Liver (tissue), 9 donors: ENCODE results near the gene ISG20L2. TPM values are rescaled to one million over a fixed set of nuclear protein-coding genes. Genes with fewer than 3 reads are reported as not detected.
A peak's percentile ranks its signal among the peaks of the same experiment; 100 is the strongest.

ENCODE experiments used
- DNase-seq: peaks from one replicate; pipeline ENCODE4 v3.0.0-alpha.2; 2017; ENCODE audit warnings: low spot score
- H3K27ac ChIP-seq, 2 donors: one replicate each; pipeline ENCODE4 v1.7.0; 2013; ENCODE audit warnings: inconsistent platforms in 2 of 2, low read length in 2 of 2, control low read depth in 1 of 2, low read depth in 1 of 2, mild to moderate bottlenecking in 1 of 2
- H3K27me3 ChIP-seq, 4 donors: one replicate each; pipeline versions ENCODE4 v1.6.1 to v1.7.0; 2013; ENCODE audit warnings: low read length in 3 of 4, inconsistent platforms in 1 of 4, mild to moderate bottlenecking in 1 of 4, moderate library complexity in 1 of 4; ENCODE audit not compliant: control insufficient read depth in 4 of 4, insufficient read depth in 4 of 4
- H3K36me3 ChIP-seq, 4 donors: one replicate each; pipeline versions ENCODE4 v1.6.1 to v1.7.0; 2013; ENCODE audit warnings: low read length in 3 of 4, mild to moderate bottlenecking in 3 of 4, low read depth in 1 of 4, moderate library complexity in 1 of 4; ENCODE audit not compliant: control insufficient read depth in 4 of 4, insufficient read depth in 3 of 4
- H3K4me1 ChIP-seq, 4 donors: one replicate each; pipeline versions ENCODE4 v1.6.1 to v1.7.0; 2013; ENCODE audit warnings: low read length in 3 of 4, mild to moderate bottlenecking in 3 of 4, moderate library complexity in 1 of 4; ENCODE audit not compliant: control insufficient read depth in 4 of 4, insufficient read depth in 4 of 4
- H3K4me3 ChIP-seq, 3 donors: one replicate each; pipeline versions ENCODE4 v1.6.1 to v1.7.0; 2013; ENCODE audit warnings: low read length in 3 of 3, control low read depth in 1 of 3, low read depth in 1 of 3, mild to moderate bottlenecking in 1 of 3
- H3K9ac ChIP-seq, 2 donors: one replicate each; pipeline ENCODE4 v1.7.0; 2013; ENCODE audit warnings: low read length in 2 of 2, mild to moderate bottlenecking in 2 of 2, moderate library complexity in 2 of 2, control low read depth in 1 of 2, low read depth in 1 of 2
- H3K9me3 ChIP-seq, 4 donors: one replicate each; pipeline versions ENCODE4 v1.6.1 to v1.7.0; 2013; ENCODE audit warnings: low read length in 3 of 4; ENCODE audit not compliant: control insufficient read depth in 4 of 4
- ATF3 ChIP-seq: IDR thresholded peaks from 2 replicates; pipeline ENCODE4 v1.6.1; 2016; ENCODE audit warnings: antibody characterized with exemption
- EGR1 ChIP-seq, 2 donors: IDR thresholded peaks; 2 replicates each; pipeline ENCODE4 v1.6.1; 2016 to 2018; ENCODE audit warnings: antibody characterized with exemption in 2 of 2, low read depth in 2 of 2
- FOXA2 ChIP-seq: IDR thresholded peaks from 2 replicates; pipeline ENCODE4 v1.6.1; 2016; ENCODE audit warnings: antibody characterized with exemption
- GABPA ChIP-seq, 2 donors: IDR thresholded peaks in 1 of 2; conservative IDR thresholded peaks in 1 of 2; 2 replicates each; pipeline ENCODE4 v1.6.1; 2016; ENCODE audit warnings: antibody characterized with exemption in 2 of 2, mild to moderate bottlenecking in 1 of 2, moderate library complexity in 1 of 2
- RAD21 ChIP-seq, 2 donors: IDR thresholded peaks; 2 replicates each; pipeline ENCODE4 v1.6.1; 2016; ENCODE audit warnings: antibody characterized with exemption in 2 of 2, mild to moderate bottlenecking in 2 of 2
- RXRA ChIP-seq, 2 donors: IDR thresholded peaks; 2 replicates each; pipeline ENCODE4 v1.6.1; 2017 to 2018; ENCODE audit warnings: antibody characterized with exemption in 2 of 2, mild to moderate bottlenecking in 1 of 2
- SP1 ChIP-seq: IDR thresholded peaks from 2 replicates; pipeline ENCODE4 v1.6.1; 2018; ENCODE audit warnings: antibody characterized with exemption, mild to moderate bottlenecking
- TAF1 ChIP-seq: conservative IDR thresholded peaks from 2 replicates; pipeline ENCODE4 v1.6.1; 2016; ENCODE audit warnings: antibody characterized with exemption, mild to moderate bottlenecking
- YY1 ChIP-seq: IDR thresholded peaks from 2 replicates; pipeline ENCODE4 v1.6.1; 2016; ENCODE audit warnings: antibody characterized with exemption, mild to moderate bottlenecking
- ZBTB33 ChIP-seq: IDR thresholded peaks from 2 replicates; pipeline ENCODE4 v1.6.1; 2016; ENCODE audit warnings: antibody characterized with exemption
- WGBS: extraction: QIAGEN DNeasy Blood & Tissue Kit; methylation state at CpG from one replicate; pipeline ENCODE4 v1.1.7; 2013; 5-methylcytosine and 5-hydroxymethylcytosine counted together
- polyA plus RNA-seq, 2 donors: library from polyadenylated mRNA; stranded (reverse) in 1 of 2; unstranded in 1 of 2; fragments of 200-250 nt in 1 of 2; fragments of >200 nt in 1 of 2; fragmentation: Nextera tagmentation in 1 of 2; extraction: Ambion mirVana in 1 of 2; gene quantifications; one replicate each; pipeline versions ENCODE4 v1.2.1 to v1.2.3, GENCODE V29; 2013 to 2015
- total RNA-seq, 2 donors: library from RNA; depleted of rRNA; stranded (reverse); fragments of >200 nt; gene quantifications; one replicate each; pipeline ENCODE4 v1.2.3, GENCODE V29; 2014
- TF ChIP-seq, protein P1 (sequence below): IDR thresholded peaks from 2 replicates; pipeline ENCODE4 v1.6.1; 2016; ENCODE audit warnings: antibody characterized with exemption
- donor health status: healthy.
- donor health status: healthy.
- donor health status: healthy.
- donor health status: healthy.
- donor health status: healthy.

ISG20L2 gene
- total and polyA plus RNA-seq, 4 donors: 5.6 to 9.9 (median 6.7) TPM

- Histone ChIP-seq H3K4me3 (no peak overlapping the region), H3K27me3 (no peaks in the 10 kb centered on the region), H3K36me3 (no peaks in the 10 kb centered on the region), H3K9me3 (no peaks in the 10 kb centered on the region), H3K27ac (no peak overlapping the region), H3K4me1 (no peaks in the 10 kb centered on the region), H3K9ac (no peak overlapping the region)
- WGBS: 74% methylated on average over 3 of the region's 3 CpGs
- TF ChIP-seq YY1: no peak
- no peak for TF ChIP-seq ATF3
- TF ChIP-seq, protein P1, sequence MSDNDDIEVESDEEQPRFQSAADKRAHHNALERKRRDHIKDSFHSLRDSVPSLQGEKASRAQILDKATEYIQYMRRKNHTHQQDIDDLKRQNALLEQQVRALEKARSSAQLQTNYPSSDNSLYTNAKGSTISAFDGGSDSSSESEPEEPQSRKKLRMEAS: no peak
- no peak for TF ChIP-seq SP1
- no peak for TF ChIP-seq RAD21 (IDR thresholded peaks at IDR 0.05)
- no peak for DNase-seq
Observed at GRCh38 chr1:156712626-156713025, 15.9 kb downstream of the ISG20L2 start.

GRCh38 chr1:156711011-156711817 is 17.4 kb downstream of the ISG20L2 start:
- no peak overlapping the region for H3K9ac ChIP-seq
- no peaks in the 10 kb centered on the region for H3K9me3 ChIP-seq
- H3K36me3 ChIP-seq: no peaks in the 10 kb centered on the region
- peak; percentile 16 to 30 for TF ChIP-seq RXRA (IDR thresholded peaks at IDR 0.05)
- TF ChIP-seq ZBTB33: no peak
- no peak overlapping the region for H3K4me3 ChIP-seq
- peaks cover under 1 to 5% (median 3%) of the 10 kb centered on the region in 4 donors for H3K4me1 ChIP-seq
- WGBS: 84% methylated on average over 9 of the region's 9 CpGs
- DNase-seq: no peak
- H3K27me3 ChIP-seq: peaks cover 0 to 2% (median 0%) of the 10 kb centered on the region in 4 donors
- no peak overlapping the region for H3K27ac ChIP-seq

GRCh38 chr1:156709757-156710489 is 18.6 kb downstream of the ISG20L2 start:
- Histone ChIP-seq H3K4me3 (no peak overlapping the region), H3K9ac (no peak overlapping the region), H3K36me3 (no peaks in the 10 kb centered on the region), H3K27ac (no peak overlapping the region), H3K9me3 (no peaks in the 10 kb centered on the region), H3K27me3 (peaks cover 0 to 2% (median 0%) of the 10 kb centered on the region in 4 donors), H3K4me1 (peaks cover 9 to 18% (median 12%) of the 10 kb centered on the region in 4 donors)
- no peak for TF ChIP-seq ZBTB33
- TF ChIP-seq EGR1 (IDR thresholded peaks at IDR 0.05; ENCODE audit: low read depth in 2 of 2): no peak
- TF ChIP-seq TAF1: no peak
- no peak for TF ChIP-seq FOXA2
- no peak for TF ChIP-seq GABPA (IDR thresholded peaks at IDR 0.05 in 1 of 2, conservative IDR thresholded peaks at IDR 0.05 in 1 of 2)
- whole genome bisulfite sequencing: 48% methylated on average over 11 of the region's 11 CpGs
- no peak for DNase-seq
